HL-60 (cell line): ENCODE measurements around the gene SLC20A1.

Experiments
- CTCF ChIP-seq: IDR thresholded peaks from one replicate; pipeline ENCODE4 v1.5.1; 2011; ENCODE audit warnings: low read length, control low read depth, inconsistent platforms; ENCODE audit not compliant: insufficient read depth
- POLR2AphosphoS5 ChIP-seq: IDR thresholded peaks from 2 replicates; pipeline ENCODE4 v1.6.1; 2012; ENCODE audit warnings: low read depth

DNA sequence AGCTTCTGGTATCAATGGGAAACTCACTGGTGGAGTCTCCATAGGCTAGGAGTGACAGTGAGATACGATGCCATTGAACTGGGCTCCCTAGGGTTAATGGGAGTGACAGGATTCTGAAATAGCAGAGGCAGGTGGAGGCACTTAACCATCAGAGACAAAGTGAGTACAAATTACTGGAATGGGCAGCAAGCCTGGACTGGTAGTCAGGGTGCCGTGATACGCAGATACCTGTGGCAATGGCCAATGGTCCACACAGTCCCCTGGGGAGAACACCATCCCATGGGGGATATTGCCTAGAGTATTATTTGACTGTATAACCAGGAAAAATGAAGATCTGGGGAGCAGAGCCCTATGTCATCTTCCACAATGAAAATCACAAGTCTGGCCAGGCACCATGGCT, 44.0 kb upstream of the SLC20A1 start:
- no peak for TF ChIP-seq CTCF
- no peak for TF ChIP-seq POLR2AphosphoS5
